NOMO-1 treated with DMSO at 0.1 percent for 48 hours (cell line): ENCODE data around the gene RRP15.

ENCODE experiments used
- DNase-seq: peaks from one replicate; lab custom pipeline; 2025; ENCODE audit not compliant: unreplicated experiment; lab: John Stamatoyannopoulos, UW

Gene RRP15

GRCh38 chr1:218384581-218384993, 99.5 kb downstream of the RRP15 start:
- DNase-seq = no peak
